IPS-20b (cell line): ENCODE results near the gene ITPR2.
A peak's percentile ranks its signal among the peaks of the same experiment; 100 is the strongest.
"Not testable (repeated sequence)": the region's sequence is repeated elsewhere in the genome, so short reads cannot be mapped to it uniquely, and the experiment has no call there.

Experiments used
- H3K27ac ChIP-seq: one replicate; pipeline ENCODE4 v1.5.1; 2013; ENCODE audit warnings: low read length
- H3K27me3 ChIP-seq: 2 replicates; pipeline ENCODE4 v1.6.1; 2013; ENCODE audit warnings: mild to moderate bottlenecking, low read length, inconsistent platforms; ENCODE audit not compliant: insufficient read depth
- H3K36me3 ChIP-seq: 2 replicates; pipeline ENCODE4 v1.6.1; 2013; ENCODE audit warnings: low read depth, mild to moderate bottlenecking, inconsistent platforms, low read length, moderate library complexity; ENCODE audit not compliant: insufficient read depth
- H3K4me1 ChIP-seq: 2 replicates; pipeline ENCODE4 v1.6.1; 2013; ENCODE audit warnings: mild to moderate bottlenecking, control low read depth, inconsistent platforms, low read length, moderate library complexity; ENCODE audit not compliant: insufficient read depth
- H3K4me3 ChIP-seq: 2 replicates; pipeline ENCODE4 v1.5.1; 2013; ENCODE audit warnings: mild to moderate bottlenecking, low read length, inconsistent platforms
- H3K9ac ChIP-seq: 2 replicates; pipeline ENCODE4 v1.6.1; 2013; ENCODE audit warnings: low read depth, mild to moderate bottlenecking, inconsistent platforms, low read length, moderate library complexity
- H3K9me3 ChIP-seq: 2 replicates; pipeline ENCODE4 v1.6.1; 2013; ENCODE audit warnings: mild to moderate bottlenecking, low read depth, low read length, inconsistent platforms; ENCODE audit not compliant: insufficient read depth

ITPR2 gene

GRCh38 chr12:26846416-26846815 lies 13.4 kb upstream of the ITPR2 start:
- no peaks in the 10 kb centered on the region for H3K36me3 ChIP-seq
- H3K9me3 ChIP-seq, result no peaks in the 10 kb centered on the region
- H3K4me3 ChIP-seq, result no peak overlapping the region
- H3K9ac ChIP-seq, result no peak overlapping the region
- H3K27me3 ChIP-seq, result no peaks in the 10 kb centered on the region
- no peak overlapping the region for H3K27ac ChIP-seq
- H3K4me1 ChIP-seq, result no peaks in the 10 kb centered on the region

GRCh38 chr12:26845984-26846383 lies 13.0 kb upstream of the ITPR2 start:
- no peak overlapping the region for H3K4me3 ChIP-seq

DNA sequence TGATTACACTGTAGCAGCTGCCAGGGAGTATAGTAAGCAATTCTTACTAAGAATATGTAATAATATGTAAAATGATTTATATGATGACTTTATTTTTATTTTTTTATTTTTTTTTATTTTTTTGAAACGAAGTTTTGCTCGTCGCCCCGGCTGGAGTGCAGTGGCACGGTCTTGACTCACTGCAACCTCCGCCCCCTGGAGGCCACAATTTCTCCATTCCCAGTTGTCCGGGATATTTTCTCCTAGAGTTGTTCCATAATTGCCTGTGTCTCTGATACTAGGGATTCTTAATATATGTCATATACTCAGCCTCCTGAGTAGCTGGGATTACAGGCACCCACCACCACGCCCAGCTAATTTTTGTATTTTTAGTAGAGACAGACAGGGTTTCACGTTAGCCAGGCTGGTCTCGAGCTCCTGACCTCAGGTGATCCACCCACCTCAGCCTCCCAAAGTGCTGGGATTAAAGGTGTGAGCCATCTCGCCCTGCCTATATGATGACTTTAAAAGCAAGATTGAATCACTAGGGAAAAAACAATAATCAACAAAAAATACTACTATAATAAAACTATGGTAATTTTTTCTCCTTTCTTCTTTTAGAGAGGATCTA lies 12.2 kb upstream of the ITPR2 start:
- no peaks in the 10 kb centered on the region for H3K9me3 ChIP-seq
- H3K9ac ChIP-seq, result no peak overlapping the region
- no peak overlapping the region for H3K4me3 ChIP-seq
- no peaks in the 10 kb centered on the region for H3K27me3 ChIP-seq
- H3K27ac ChIP-seq, result no peak overlapping the region
- H3K36me3 ChIP-seq, result no peaks in the 10 kb centered on the region
- H3K4me1 ChIP-seq, result no peaks in the 10 kb centered on the region

More at GRCh38 chr12:26845984-26846383, 13.0 kb upstream of the ITPR2 start:
- no peak overlapping the region for H3K27ac ChIP-seq
- H3K9ac ChIP-seq, result no peak overlapping the region
- H3K36me3 ChIP-seq, result no peaks in the 10 kb centered on the region
- H3K4me1 ChIP-seq, result no peaks in the 10 kb centered on the region
- H3K27me3 ChIP-seq, result no peaks in the 10 kb centered on the region
- H3K9me3 ChIP-seq, result no peaks in the 10 kb centered on the region

DNA sequence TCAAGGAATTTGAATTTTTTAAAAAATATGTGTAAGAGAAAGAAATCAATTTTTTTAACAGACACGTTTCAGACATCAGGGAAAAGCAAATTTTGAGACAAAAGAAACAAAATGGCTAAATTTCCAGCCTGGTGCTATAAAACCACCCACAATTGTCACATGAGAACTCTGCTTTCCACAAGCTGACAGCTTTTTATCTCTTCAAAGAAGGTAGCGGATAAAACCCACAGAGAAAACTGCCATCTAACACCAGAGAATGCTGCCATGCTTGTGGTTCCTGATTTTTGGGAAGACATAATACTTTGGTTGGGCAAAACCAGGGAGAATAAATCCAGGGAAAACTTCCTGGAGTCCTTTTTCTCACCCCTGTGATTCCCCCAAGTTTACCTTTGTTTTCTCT lies 10.3 kb upstream of the ITPR2 start:
- no peak overlapping the region for H3K27ac ChIP-seq
- H3K27me3 ChIP-seq, result no peaks in the 10 kb centered on the region
- H3K9ac ChIP-seq, result no peak overlapping the region
- H3K36me3 ChIP-seq, result no peaks in the 10 kb centered on the region
- no peaks in the 10 kb centered on the region for H3K4me1 ChIP-seq
- H3K4me3 ChIP-seq, result no peak overlapping the region
- peaks cover 7% of the 10 kb centered on the region; the same call in 1 of the 2 replicates for H3K9me3 ChIP-seq

- Histone ChIP-seq H3K9ac (no peak overlapping the region), H3K36me3 (no peaks in the 10 kb centered on the region), H3K9me3 (peaks cover 7% of the 10 kb centered on the region; the same call in 1 of the 2 replicates), H3K4me1 (no peaks in the 10 kb centered on the region), H3K27me3 (no peaks in the 10 kb centered on the region), H3K27ac (no peak overlapping the region), H3K4me3 (no peak overlapping the region)
Measured at GRCh38 chr12:26841085-26841484, 8.1 kb upstream of the ITPR2 start.

DNA sequence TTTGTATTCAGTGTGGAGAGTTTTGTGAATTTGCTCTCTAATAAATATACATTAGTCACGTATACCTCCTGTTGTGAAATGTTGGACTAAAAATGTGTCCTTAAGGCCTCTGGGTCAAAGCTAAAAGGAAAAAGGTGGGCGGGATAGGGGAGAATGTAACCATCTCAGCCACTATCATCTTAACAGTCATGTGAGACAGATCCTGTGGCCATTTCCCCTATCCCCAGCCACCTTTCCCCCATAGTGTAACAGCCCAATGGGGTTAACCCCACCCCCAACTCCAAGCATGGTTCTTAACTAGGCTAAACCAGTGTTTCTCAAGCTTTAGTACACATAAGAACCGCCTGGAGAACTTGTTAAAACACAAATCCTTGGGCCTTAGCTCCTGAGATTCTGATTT lies 6.5 kb upstream of the ITPR2 start:
- no peak overlapping the region for H3K27ac ChIP-seq
- no peak overlapping the region for H3K9ac ChIP-seq
- H3K9me3 ChIP-seq, result peaks cover 7% of the 10 kb centered on the region; the same call in 1 of the 2 replicates
- H3K27me3 ChIP-seq, result no peaks in the 10 kb centered on the region; the same call in 1 of the 2 replicates
- H3K4me1 ChIP-seq, result no peaks in the 10 kb centered on the region
- no peak overlapping the region for H3K4me3 ChIP-seq
- no peaks in the 10 kb centered on the region for H3K36me3 ChIP-seq

DNA sequence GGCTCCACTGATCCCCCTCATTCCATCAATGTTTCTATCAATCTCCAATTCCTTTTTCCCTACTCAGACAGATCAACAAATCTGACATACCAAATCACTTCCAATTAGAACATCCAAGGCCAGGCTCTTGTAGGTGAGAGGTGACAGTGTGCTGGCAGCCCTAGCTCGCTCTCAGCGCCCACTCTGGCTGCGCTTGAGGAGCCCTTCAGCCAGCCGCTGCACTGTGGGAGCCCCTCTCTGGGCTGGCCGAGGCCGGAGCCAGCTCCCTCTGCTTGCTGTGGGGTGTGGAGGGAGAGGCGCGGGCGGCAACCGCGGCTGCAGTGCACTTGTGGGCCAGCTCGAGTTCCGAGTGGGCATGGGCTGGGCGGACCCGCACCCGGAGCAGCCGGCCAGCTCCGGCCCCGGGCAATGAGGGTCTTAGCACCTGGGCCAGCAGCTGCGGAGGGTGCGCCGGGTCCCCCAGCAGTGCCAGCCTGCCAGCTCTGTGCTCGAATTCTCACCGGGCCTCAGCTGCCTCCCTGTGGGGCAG lies 6.0 kb upstream of the ITPR2 start:
- H3K4me1 ChIP-seq, result no peaks in the 10 kb centered on the region
- no peak overlapping the region for H3K4me3 ChIP-seq
- H3K9me3 ChIP-seq, result peaks cover 7% of the 10 kb centered on the region; the same call in 1 of the 2 replicates
- peaks cover 5% of the 10 kb centered on the region; the same call in 1 of the 2 replicates for H3K27me3 ChIP-seq
- no peak overlapping the region for H3K9ac ChIP-seq
- no peaks in the 10 kb centered on the region for H3K36me3 ChIP-seq
- H3K27ac ChIP-seq, result no peak overlapping the region

GRCh38 chr12:26836201-26836600 lies 3.2 kb upstream of the ITPR2 start:
- Histone ChIP-seq H3K36me3 (no peaks in the 10 kb centered on the region), H3K27ac (no peak overlapping the region), H3K9ac (no peak overlapping the region), H3K4me1 (no peaks in the 10 kb centered on the region), H3K27me3 (peaks cover 8% of the 10 kb centered on the region; the same call in 1 of the 2 replicates), H3K9me3 (peaks cover 7% of the 10 kb centered on the region; the same call in 1 of the 2 replicates), H3K4me3 (no peak overlapping the region)

DNA sequence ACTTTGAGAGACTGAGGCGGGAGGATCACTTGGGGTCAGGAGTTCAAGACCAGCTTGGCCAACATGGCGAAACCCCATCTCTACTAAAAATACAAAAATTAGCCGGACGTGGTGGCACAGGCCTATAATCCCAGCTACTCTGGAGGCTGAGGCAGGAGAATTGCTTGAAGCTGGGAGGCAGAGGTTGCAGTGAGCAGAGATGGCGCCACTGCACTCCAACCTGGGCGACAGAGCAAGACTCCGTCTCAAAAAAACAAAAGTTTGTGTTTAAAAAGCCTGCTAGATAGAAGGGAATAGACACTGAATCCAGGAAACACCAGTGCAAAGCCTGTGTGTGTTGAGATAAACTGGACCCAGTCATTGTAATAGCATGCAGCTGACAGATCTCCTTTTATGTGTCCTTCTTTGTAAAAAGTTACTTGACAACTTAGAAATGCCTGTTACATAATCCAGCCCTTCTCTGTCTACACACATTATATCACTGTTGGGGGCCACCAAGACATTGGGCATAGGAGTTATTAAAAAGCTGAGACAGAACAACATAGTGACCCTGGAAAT lies 1.6 kb upstream of the ITPR2 start:
- H3K9ac ChIP-seq, H3K36me3 ChIP-seq, H3K4me1 ChIP-seq, H3K27ac ChIP-seq, H3K27me3 ChIP-seq, H3K4me3 ChIP-seq, H3K9me3 ChIP-seq: not testable (repeated sequence)

DNA sequence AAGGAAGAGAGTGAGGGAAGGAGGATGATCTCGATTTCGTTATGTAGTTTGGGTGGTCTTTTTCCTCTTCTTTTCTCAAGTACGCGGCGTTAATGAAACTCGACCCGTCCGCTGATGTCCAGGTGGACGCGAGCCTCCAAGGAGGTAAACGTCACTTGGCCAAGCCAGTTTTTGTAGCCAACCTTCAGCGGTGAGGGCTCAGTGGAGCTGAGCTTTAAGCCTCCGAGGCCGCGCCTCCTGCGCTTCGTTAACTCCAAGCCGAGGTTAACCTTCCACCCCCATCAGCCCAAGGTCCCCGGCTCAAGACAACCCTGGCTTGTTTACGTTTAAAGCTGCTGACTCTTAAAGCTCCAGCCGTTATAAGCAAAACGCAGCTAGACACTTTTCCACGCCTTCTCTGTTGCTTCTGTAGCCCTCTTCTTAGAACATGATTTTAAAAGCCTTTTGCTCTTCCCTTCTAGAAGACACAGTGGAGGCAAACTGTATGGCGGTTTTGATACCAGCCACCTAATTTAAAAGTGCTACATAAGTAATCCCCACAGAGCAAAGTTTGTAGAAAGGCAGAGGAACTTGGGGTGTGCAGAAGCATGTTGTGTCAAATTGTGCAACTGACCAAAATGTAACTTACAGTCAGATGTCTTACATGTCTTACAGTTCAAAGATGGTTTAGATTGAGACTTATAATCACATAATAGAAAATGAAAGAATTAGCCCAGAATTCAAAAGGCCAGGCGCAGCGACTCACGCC lies 923 bp upstream of the ITPR2 start:
- no peaks in the 10 kb centered on the region for H3K36me3 ChIP-seq
- H3K4me3 ChIP-seq, result peak overlapping the region; percentile 89
- H3K27me3 ChIP-seq, result peaks cover 8% of the 10 kb centered on the region; the same call in 1 of the 2 replicates
- no peak overlapping the region for H3K27ac ChIP-seq
- no peaks in the 10 kb centered on the region; the same call in 1 of the 2 replicates for H3K4me1 ChIP-seq
- H3K9me3 ChIP-seq, result peaks cover 6% of the 10 kb centered on the region; the same call in 1 of the 2 replicates
- H3K9ac ChIP-seq, result peak overlapping the region; percentile 63; the same call in 1 of the 2 replicates

DNA sequence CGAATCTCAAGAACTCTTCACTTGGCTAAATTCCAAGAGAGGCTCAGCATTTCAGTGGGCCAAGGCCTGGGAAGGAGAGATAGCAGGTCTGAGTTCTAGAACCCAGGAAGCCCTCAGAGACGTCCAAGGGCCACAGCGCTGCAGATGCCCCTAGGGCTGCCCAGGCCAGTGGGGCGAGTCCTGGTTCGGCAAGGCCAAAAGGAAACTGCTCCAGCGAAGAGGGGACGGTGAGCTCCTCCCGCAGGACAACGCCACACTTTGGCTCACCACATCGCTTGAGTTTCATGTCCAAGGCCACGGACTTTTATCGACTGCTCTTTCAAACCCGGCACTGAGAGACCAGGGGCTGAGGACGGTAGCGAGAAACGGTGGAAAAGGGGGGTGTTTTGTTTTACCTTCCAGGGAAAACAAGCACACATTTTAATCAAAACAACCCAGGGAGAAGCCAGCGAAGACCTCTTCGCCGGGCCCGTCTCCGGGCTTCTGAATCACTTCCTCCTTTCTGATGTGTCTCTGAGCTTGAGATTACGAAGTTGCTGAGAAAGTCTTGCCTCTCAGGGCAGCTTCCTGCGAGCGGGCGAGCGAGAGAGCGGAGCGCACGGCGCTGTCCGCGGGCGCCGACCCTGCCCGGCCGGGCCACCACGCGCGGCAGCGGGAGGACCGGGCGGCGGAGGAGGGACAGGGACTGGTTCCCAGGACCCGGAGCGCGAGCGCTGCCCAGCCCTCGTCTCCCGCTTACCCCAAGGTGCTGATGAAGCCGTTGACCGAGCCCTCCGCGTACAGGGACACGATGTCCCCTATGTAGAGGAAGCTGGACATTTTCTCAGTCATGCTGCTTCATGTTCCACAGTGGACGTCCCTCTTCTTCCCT lies 808 bp downstream of the ITPR2 start:
- H3K27me3 ChIP-seq, result peaks cover 8% of the 10 kb centered on the region; the same call in 1 of the 2 replicates
- no peaks in the 10 kb centered on the region for H3K9me3 ChIP-seq
- H3K4me3 ChIP-seq, result peak overlapping the region; percentile 89
- H3K36me3 ChIP-seq, result no peaks in the 10 kb centered on the region
- peak overlapping the region; percentile 74; the same call in 1 of the 2 replicates for H3K9ac ChIP-seq
- no peak overlapping the region for H3K27ac ChIP-seq
- H3K4me1 ChIP-seq, result peaks cover 3% of the 10 kb centered on the region; the same call in 1 of the 2 replicates
